NT2/D1 (cell line): Measurements from ENCODE around the gene SIN3A.

ENCODE experiments used
- DNase-seq: peaks from one replicate; pipeline ENCODE4 v3.0.0-alpha.2; 2011; ENCODE audit warnings: low read depth, low spot score
- H3K27me3 ChIP-seq: 2 replicates; pipeline ENCODE4 v1.6.0; 2011; ENCODE audit warnings: mild to moderate bottlenecking; ENCODE audit not compliant: insufficient read length, insufficient read depth
- H3K36me3 ChIP-seq: 2 replicates; pipeline ENCODE4 v1.6.1; 2011; ENCODE audit warnings: mild to moderate bottlenecking, low read length, mixed read lengths; ENCODE audit not compliant: insufficient read depth, insufficient read length
- H3K4me1 ChIP-seq: 2 replicates; pipeline ENCODE4 v1.5.1; 2011; ENCODE audit not compliant: insufficient read depth, insufficient read length
- H3K4me3 ChIP-seq: 2 replicates; pipeline ENCODE4 v1.5.1; 2011; ENCODE audit warnings: low read depth; ENCODE audit not compliant: insufficient read length
- H3K9ac ChIP-seq: 2 replicates; pipeline ENCODE4 v1.6.0; 2011; ENCODE audit warnings: low read depth; ENCODE audit not compliant: insufficient read length
- H3K9me3 ChIP-seq: 2 replicates; pipeline ENCODE4 v1.5.1; 2011; ENCODE audit warnings: mild to moderate bottlenecking, low read length; ENCODE audit not compliant: insufficient read depth
- SUZ12 ChIP-seq: IDR thresholded peaks from 2 replicates; pipeline ENCODE4 v1.6.1; 2011; ENCODE audit not compliant: insufficient read length, insufficient read depth; ENCODE audit errors: extremely low read depth
- YY1 ChIP-seq: IDR thresholded peaks from 2 replicates; pipeline ENCODE4 v1.6.1; 2011; ENCODE audit not compliant: insufficient read length, insufficient read depth
- ZNF274 ChIP-seq: IDR thresholded peaks from 2 replicates; pipeline ENCODE4 v1.6.1; 2011; ENCODE audit warnings: mild to moderate bottlenecking, low read depth, low read length

SIN3A gene

DNA sequence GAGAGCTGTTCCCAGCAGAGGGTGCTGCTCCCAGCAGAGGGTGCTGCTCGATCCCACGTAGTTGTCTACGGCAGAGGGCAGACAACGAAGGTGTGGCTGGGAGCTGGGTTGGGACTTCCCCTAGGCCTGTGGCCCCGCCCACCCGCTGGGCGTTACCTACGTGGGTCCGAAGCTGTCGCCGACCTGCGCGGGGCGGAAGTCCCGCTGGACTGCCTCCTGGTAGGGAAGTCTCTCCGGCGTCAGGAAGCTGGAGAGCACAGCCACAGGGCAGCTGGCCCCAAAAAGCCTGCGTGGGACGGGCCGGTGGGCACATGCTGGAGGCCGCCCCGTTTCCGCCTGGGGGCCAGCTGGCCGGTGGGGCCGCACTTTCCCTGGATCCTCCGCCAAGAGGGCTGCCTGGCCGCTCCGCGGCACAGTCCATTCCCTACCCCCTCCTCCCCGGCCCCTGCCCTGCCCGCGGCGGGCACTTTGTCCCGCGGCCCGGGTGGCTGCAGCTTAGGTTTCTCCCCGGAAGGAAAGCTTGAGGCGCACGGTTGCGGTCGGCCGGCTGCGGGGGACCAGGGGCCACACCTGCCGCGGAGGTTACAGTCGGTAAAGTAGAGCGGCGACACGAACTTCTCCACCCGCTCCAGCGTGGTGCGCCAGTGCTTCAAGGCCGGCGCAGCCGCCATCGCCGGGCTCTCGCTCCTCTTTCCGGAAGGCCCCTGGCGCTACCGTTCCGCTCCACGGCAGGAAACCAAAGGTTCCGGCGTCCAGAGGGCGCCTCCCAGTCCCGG lies 83.4 kb downstream of the SIN3A start, which contains the start of gene MAN2C1:
Gene MAN2C1, minus strand, starts transcription at position 695 of the 776 bp plus-strand sequence. Its CDS starts 24 bp downstream, at position 671.
- Histone ChIP-seq H3K4me1 (peaks cover 6% of the 10 kb centered on the region), H3K9ac (peak within 1 kb of the TSS; percentile 95), H3K27me3 (no peaks in the 10 kb centered on the region), H3K9me3 (no peaks in the 10 kb centered on the region), H3K36me3 (peaks cover 73% of the 10 kb centered on the region), H3K4me3 (peak within 1 kb of the TSS; percentile 85)
- no peak for TF ChIP-seq ZNF274
- no peak for TF ChIP-seq SUZ12
- TF ChIP-seq YY1, result peak; percentile 67
- DNase-seq, result peak; percentile 97

DNA sequence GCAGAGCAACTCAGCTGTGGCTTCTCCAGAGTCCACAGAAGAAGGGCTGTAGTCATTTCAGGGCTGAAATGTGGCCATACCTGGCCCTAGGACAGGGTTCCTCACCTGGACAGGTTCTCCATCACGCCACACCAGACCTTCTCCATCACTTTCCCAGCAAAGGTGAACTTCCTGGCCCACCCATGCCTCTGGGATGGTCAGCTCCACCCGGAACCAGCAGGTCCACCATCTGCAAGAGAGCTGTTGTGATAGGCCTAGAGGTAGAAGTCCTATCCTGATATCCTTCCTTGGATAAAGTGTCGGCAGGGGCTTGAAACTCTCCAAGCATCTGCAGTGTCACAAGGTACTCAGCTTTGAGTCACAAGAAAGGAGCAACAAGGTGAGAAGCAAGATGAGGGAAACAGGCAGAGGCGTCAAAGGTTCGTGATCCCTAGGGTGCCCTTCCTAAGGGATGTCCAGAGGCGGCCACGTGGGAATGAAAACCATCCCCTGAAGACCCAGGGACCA lies 84.0 kb downstream of the SIN3A start:
- Histone ChIP-seq H3K9ac (peak overlapping the region; percentile 52), H3K9me3 (no peaks in the 10 kb centered on the region), H3K27me3 (no peaks in the 10 kb centered on the region), H3K36me3 (peaks cover 75% of the 10 kb centered on the region), H3K4me1 (peaks cover 9% of the 10 kb centered on the region), H3K4me3 (peak overlapping the region; percentile 85)
- no peak for DNase-seq
- TF ChIP-seq ZNF274 (no peak), SUZ12 (no peak)

DNA sequence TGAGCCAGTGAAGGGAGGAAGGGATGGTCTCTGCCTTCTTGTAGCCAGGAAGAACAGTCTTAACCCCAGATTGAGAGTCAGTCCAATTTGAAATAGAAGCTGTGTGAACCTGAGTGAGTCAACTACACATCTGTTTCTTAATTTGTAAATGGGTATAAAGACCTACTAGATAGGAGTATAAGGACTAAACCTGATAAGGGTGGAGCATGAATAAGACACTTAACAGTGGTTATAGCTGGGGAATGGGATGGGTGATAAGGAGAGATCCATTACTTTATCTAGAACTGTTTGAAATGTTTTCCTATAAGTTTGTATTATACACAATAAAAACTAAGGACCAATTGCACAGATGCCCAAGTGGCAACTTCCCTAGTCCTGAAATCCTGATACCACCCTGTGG lies 84.5 kb downstream of the SIN3A start:
- Histone ChIP-seq H3K4me3 (no peak overlapping the region), H3K27me3 (no peaks in the 10 kb centered on the region), H3K4me1 (peaks cover 11% of the 10 kb centered on the region), H3K36me3 (peaks cover 78% of the 10 kb centered on the region), H3K9ac (no peak overlapping the region), H3K9me3 (no peaks in the 10 kb centered on the region)
- TF ChIP-seq SUZ12, result no peak
- TF ChIP-seq ZNF274, result no peak
- no peak for TF ChIP-seq YY1
- DNase-seq, result no peak

DNA sequence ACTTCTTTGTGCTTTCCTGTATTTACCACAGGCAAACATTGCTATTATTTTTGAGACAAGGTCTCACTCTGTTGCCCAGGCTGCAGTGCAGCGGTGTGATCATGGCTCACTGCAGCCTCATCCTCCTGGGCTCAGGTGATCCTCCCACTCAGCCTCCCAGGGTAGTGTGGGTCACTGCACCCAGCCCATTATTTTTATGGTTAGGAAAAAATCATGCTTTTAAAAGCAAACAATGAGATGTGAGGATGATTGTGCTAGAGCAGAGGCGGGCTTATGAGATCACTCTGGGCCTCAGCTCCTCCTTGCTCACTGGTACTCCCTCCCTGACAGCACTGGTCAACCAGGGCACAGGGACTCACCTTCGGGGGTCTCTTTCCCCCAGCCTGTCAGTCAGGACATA lies 85.3 kb downstream of the SIN3A start:
- TF ChIP-seq ZNF274, result no peak
- TF ChIP-seq SUZ12, result no peak
- no peak overlapping the region for H3K4me3 ChIP-seq
- no peak overlapping the region for H3K9ac ChIP-seq
- no peaks in the 10 kb centered on the region for H3K9me3 ChIP-seq
- peaks cover 11% of the 10 kb centered on the region for H3K4me1 ChIP-seq
- peaks cover 78% of the 10 kb centered on the region for H3K36me3 ChIP-seq
- DNase-seq, result no peak
- no peaks in the 10 kb centered on the region for H3K27me3 ChIP-seq

DNA sequence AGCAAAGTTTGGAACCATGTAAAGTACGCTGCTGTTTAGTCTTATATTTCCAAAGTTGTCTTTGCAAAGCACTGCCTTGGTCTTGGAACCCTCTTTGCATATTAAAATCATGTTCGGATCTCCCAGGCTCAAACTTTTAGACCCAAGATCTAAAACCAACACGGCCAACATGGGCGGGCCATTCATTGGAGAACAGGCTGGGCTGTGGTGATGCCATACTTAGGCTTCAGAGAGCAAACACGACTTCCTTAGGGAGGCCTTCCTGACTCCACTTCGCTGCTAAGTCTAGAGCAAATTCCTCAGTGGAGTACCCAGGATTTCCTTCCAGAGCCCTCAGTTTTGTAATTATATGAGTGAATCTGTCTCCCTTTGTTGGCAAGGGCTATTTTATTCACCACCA lies 86.6 kb downstream of the SIN3A start:
- Histone ChIP-seq H3K4me1 (peaks cover 11% of the 10 kb centered on the region), H3K36me3 (peaks cover 78% of the 10 kb centered on the region), H3K27me3 (no peaks in the 10 kb centered on the region), H3K4me3 (no peak overlapping the region), H3K9ac (no peak overlapping the region), H3K9me3 (no peaks in the 10 kb centered on the region)
- DNase-seq, result no peak
- no peak for TF ChIP-seq SUZ12
- TF ChIP-seq YY1, result no peak
- no peak for TF ChIP-seq ZNF274

DNA sequence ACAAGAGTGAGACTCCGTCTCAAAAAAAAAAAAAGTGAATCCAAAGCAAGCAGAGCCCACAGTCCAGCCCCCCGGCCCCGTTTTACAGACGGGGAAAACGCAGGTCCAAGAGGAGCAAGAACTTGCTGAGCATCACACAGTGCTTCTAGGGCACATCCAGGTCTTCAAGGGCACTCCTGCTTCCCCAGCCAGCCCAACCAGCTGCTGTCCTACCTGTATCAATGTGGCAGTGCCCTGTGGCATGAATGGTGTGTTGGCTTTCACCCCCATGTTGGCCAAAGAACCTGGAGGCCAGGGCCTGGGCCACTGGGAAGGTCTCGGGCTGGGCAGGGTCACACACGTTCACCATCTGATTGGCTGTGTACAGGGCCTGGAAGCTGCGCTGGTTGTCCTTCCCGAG lies 87.7 kb downstream of the SIN3A start:
- Histone ChIP-seq H3K9ac (no peak overlapping the region), H3K4me1 (peaks cover 8% of the 10 kb centered on the region), H3K9me3 (no peaks in the 10 kb centered on the region), H3K4me3 (no peak overlapping the region), H3K36me3 (peaks cover 83% of the 10 kb centered on the region), H3K27me3 (no peaks in the 10 kb centered on the region)
- no peak for TF ChIP-seq SUZ12
- no peak for TF ChIP-seq ZNF274
- no peak for TF ChIP-seq YY1
- no peak for DNase-seq

DNA sequence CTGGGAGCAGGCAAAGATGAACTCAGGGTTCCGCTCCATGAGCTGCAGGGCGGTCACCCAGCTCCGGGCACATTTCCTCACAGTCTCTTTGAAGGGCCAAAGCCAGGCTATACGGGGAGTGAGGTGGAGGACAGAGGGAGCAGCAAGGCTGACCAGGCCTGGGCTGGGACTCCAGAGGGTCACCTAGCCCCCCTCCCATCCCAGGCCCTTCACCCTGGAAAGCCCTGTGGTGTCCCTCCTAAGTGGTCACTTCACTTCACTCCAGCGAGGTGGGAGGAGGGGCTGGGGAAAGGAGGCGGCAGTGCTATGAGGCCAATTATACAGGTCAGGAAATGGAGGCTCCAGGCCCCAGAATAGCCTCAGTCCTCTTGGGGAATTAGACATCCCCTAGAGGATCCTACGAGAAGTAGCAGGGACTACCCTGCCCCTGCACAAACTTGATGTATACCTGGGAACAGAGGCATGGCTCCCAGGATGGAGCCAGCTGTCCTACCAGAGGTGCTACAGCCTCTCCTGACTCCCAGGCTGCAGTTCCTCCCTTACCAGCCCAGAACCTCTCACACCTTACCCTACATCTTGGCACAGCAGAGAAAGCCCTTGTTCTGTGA lies 88.7 kb downstream of the SIN3A start:
- TF ChIP-seq ZNF274, result no peak
- no peak for TF ChIP-seq YY1
- TF ChIP-seq SUZ12, result no peak
- DNase-seq, result no peak
- H3K9me3 ChIP-seq, result no peaks in the 10 kb centered on the region
- H3K4me3 ChIP-seq, result no peak overlapping the region
- no peak overlapping the region for H3K9ac ChIP-seq
- peaks cover 8% of the 10 kb centered on the region for H3K4me1 ChIP-seq
- H3K27me3 ChIP-seq, result no peaks in the 10 kb centered on the region
- H3K36me3 ChIP-seq, result peaks cover 93% of the 10 kb centered on the region
